Effector memory CD4-positive, alpha-beta T cell (primary cell): ENCODE data around the gene SEC22C.

Source experiments
- DNase-seq, 3 donors: peaks; one replicate each; pipeline ENCODE4 v3.0.0-alpha.2; 2020
- H3K27ac ChIP-seq: 2 replicates; pipeline ENCODE4 v1.7.0; 2013; ENCODE audit warnings: mild to moderate bottlenecking, low read length, moderate library complexity; ENCODE audit not compliant: insufficient read depth, poor library complexity, severe bottlenecking
- H3K27me3 ChIP-seq: replicated peaks from 2 replicates; pipeline ENCODE4 v1.7.0; 2013; ENCODE audit warnings: mild to moderate bottlenecking, low read length; ENCODE audit not compliant: insufficient read depth, control insufficient read depth, poor library complexity, severe bottlenecking
- H3K36me3 ChIP-seq: 2 replicates; pipeline ENCODE4 v1.7.0; 2013; ENCODE audit warnings: mild to moderate bottlenecking, low read length, moderate library complexity; ENCODE audit not compliant: control insufficient read depth, insufficient read depth
- H3K4me1 ChIP-seq: 2 replicates; pipeline ENCODE4 v1.7.0; 2013; ENCODE audit warnings: low read length, mild to moderate bottlenecking; ENCODE audit not compliant: control insufficient read depth, insufficient read depth, poor library complexity, severe bottlenecking
- H3K4me3 ChIP-seq: 2 replicates; pipeline ENCODE4 v1.7.0; 2013; ENCODE audit warnings: low read length, low read depth, mild to moderate bottlenecking; ENCODE audit not compliant: insufficient read depth, poor library complexity, severe bottlenecking
- H3K9me3 ChIP-seq: 2 replicates; pipeline ENCODE4 v1.7.0; 2013; ENCODE audit warnings: mild to moderate bottlenecking, low read length, moderate library complexity; ENCODE audit not compliant: control insufficient read depth

SEC22C gene

GRCh38 chr3:42515976-42516375, 65.8 kb downstream of the SEC22C start:
- peaks cover 24% of the 10 kb centered on the region for H3K4me1 ChIP-seq
- no peak overlapping the region for H3K4me3 ChIP-seq
- no peak overlapping the region for H3K27ac ChIP-seq
- H3K27me3 ChIP-seq: no peaks in the 10 kb centered on the region
- peaks cover 9% of the 10 kb centered on the region for H3K36me3 ChIP-seq
- H3K9me3 ChIP-seq: no peaks in the 10 kb centered on the region
- DNase-seq: no peak

GRCh38 chr3:42515391-42515916, 66.3 kb downstream of the SEC22C start:
- no peaks in the 10 kb centered on the region for H3K27me3 ChIP-seq
- DNase-seq: no peak

GRCh38 chr3:42514876-42515275, 66.9 kb downstream of the SEC22C start:
- peaks cover 14% of the 10 kb centered on the region for H3K4me1 ChIP-seq

More at GRCh38 chr3:42515391-42515916, 66.3 kb downstream of the SEC22C start:
- peaks cover 19% of the 10 kb centered on the region for H3K4me1 ChIP-seq
- peaks cover 9% of the 10 kb centered on the region for H3K36me3 ChIP-seq
- H3K4me3 ChIP-seq: no peak overlapping the region
- no peaks in the 10 kb centered on the region for H3K9me3 ChIP-seq
- H3K27ac ChIP-seq: no peak overlapping the region

GRCh38 chr3:42513521-42513920, 68.2 kb downstream of the SEC22C start:
- H3K27me3 ChIP-seq: no peaks in the 10 kb centered on the region
- no peaks in the 10 kb centered on the region for H3K9me3 ChIP-seq
- H3K4me3 ChIP-seq: no peak overlapping the region
- DNase-seq: no peak
- no peak overlapping the region for H3K27ac ChIP-seq
- peaks cover 3% of the 10 kb centered on the region for H3K4me1 ChIP-seq
- peaks cover 9% of the 10 kb centered on the region for H3K36me3 ChIP-seq

More at GRCh38 chr3:42514876-42515275, 66.9 kb downstream of the SEC22C start:
- Histone ChIP-seq H3K27ac (no peak overlapping the region), H3K4me3 (no peak overlapping the region), H3K36me3 (peaks cover 9% of the 10 kb centered on the region), H3K27me3 (no peaks in the 10 kb centered on the region), H3K9me3 (no peaks in the 10 kb centered on the region)
- no peak for DNase-seq

GRCh38 chr3:42513121-42513520, 68.6 kb downstream of the SEC22C start:
- Histone ChIP-seq H3K4me3 (no peak overlapping the region), H3K36me3 (peaks cover 9% of the 10 kb centered on the region)

GRCh38 chr3:42511736-42512135, 70.0 kb downstream of the SEC22C start:
- DNase-seq: no peak
- Histone ChIP-seq H3K27me3 (no peaks in the 10 kb centered on the region), H3K36me3 (peaks cover 9% of the 10 kb centered on the region), H3K4me3 (no peak overlapping the region), H3K9me3 (no peaks in the 10 kb centered on the region), H3K4me1 (peaks cover 17% of the 10 kb centered on the region), H3K27ac (no peak overlapping the region)

More at GRCh38 chr3:42513121-42513520, 68.6 kb downstream of the SEC22C start:
- H3K27ac ChIP-seq: no peak overlapping the region
- no peak for DNase-seq
- H3K9me3 ChIP-seq: no peaks in the 10 kb centered on the region
- H3K27me3 ChIP-seq: no peaks in the 10 kb centered on the region
- peaks cover 5% of the 10 kb centered on the region for H3K4me1 ChIP-seq

GRCh38 chr3:42511201-42511600, 70.6 kb downstream of the SEC22C start:
- no peak for DNase-seq
- H3K27me3 ChIP-seq: no peaks in the 10 kb centered on the region

GRCh38 chr3:42510325-42510724, 71.4 kb downstream of the SEC22C start:
- no peaks in the 10 kb centered on the region for H3K27me3 ChIP-seq
- peaks cover 17% of the 10 kb centered on the region for H3K4me1 ChIP-seq
- DNase-seq: no peak
- peaks cover 9% of the 10 kb centered on the region for H3K36me3 ChIP-seq
- no peak overlapping the region for H3K27ac ChIP-seq
- H3K4me3 ChIP-seq: no peak overlapping the region
- no peaks in the 10 kb centered on the region for H3K9me3 ChIP-seq

More at GRCh38 chr3:42511201-42511600, 70.6 kb downstream of the SEC22C start:
- Histone ChIP-seq H3K36me3 (peaks cover 9% of the 10 kb centered on the region), H3K4me3 (no peak overlapping the region), H3K27ac (no peak overlapping the region), H3K9me3 (no peaks in the 10 kb centered on the region), H3K4me1 (peaks cover 17% of the 10 kb centered on the region)

- no peak for DNase-seq
- Histone ChIP-seq H3K27me3 (no peaks in the 10 kb centered on the region), H3K36me3 (peaks cover 2% of the 10 kb centered on the region), H3K4me3 (no peak overlapping the region), H3K27ac (no peak overlapping the region), H3K4me1 (peaks cover 17% of the 10 kb centered on the region), H3K9me3 (no peaks in the 10 kb centered on the region)
Observed at GRCh38 chr3:42509111-42509510, 72.7 kb downstream of the SEC22C start.

GRCh38 chr3:42508562-42508961, 73.2 kb downstream of the SEC22C start:
- no peaks in the 10 kb centered on the region for H3K36me3 ChIP-seq
- H3K27me3 ChIP-seq: no peaks in the 10 kb centered on the region
- peaks cover 22% of the 10 kb centered on the region for H3K4me1 ChIP-seq
- no peak for DNase-seq
- no peak overlapping the region for H3K27ac ChIP-seq
- H3K9me3 ChIP-seq: no peaks in the 10 kb centered on the region
- H3K4me3 ChIP-seq: no peak overlapping the region
